ENCODE data around the gene OR52N5.

Gene OR52N5

GRCh38 chr11:5783255-5783654 lies at the start of gene OR52N5:
OR52N5 (minus strand) TSS chr11:5783355; CDS start chr11:5778634, 4,721 bp downstream.
- DNase-seq = no peak
- in situ Hi-C loops (cut with MboI; ENCODE audit: low pct_unique_long_range_greater_than_20kb, low sequenced_read_pairs) = no loop called here

DNA sequence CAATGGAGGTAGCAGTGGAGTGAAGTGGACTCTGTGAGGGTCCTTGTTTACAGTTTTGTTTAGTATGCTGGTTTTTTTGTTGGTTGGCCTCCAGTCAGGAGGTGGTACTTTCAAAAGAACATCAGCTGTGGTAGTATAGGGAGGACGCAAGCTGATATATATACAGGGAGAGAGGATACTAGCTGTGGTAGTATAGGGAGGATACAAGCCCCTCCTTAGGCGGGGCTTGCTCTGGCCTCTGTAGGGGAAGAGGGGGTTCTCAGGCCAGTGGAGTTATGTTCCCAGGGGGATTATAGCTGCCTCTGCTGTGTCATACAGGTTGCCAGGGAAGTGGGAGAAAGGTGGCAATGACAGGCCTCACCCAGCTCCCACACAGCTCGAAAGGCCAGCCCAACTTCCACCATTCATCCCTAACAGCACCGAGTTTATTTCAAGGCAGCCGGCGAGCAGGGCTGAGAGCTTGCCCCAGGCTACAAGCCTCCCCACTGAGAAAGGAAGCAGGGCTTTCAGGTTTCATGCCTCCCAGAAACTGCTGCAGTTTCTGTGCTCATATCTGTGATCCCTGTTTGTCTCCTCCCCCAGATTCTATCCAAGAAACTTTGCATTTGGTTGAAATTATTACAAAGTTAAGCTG lies 48.2 kb upstream of the OR52N5 start:
- in situ Hi-C loops (cut with MboI; ENCODE audit: low pct_unique_long_range_greater_than_20kb, low sequenced_read_pairs) = no loop called here
- DNase-seq = no peak

- in situ Hi-C loops (cut with MboI; ENCODE audit: low pct_unique_long_range_greater_than_20kb, low sequenced_read_pairs) = no loop called here
- DNase-seq = peak; percentile 12
Measured at GRCh38 chr11:5818245-5818886, 35.2 kb upstream of the OR52N5 start.

DNA sequence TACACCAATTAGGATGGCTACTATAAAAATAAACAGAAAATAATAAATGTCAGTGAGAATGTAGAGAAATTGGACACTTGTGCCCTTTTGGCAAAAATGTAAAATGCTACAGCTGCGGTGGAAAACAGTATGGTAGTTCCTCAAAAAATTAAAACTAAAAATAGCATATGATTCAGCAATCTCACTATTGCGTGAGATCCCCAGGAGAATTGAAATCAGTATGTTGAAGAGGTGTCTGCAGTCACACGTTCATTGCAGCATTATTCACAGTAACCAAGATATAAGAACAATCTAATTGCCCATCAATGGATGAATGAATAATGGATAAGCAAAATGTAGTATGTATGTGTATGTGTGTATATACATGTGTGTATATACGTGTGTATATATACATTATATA lies 32.4 kb upstream of the OR52N5 start:
- in situ Hi-C loops (cut with MboI; ENCODE audit: low pct_unique_long_range_greater_than_20kb, low sequenced_read_pairs) = no loop called here
- DNase-seq = peak; percentile 84

GRCh38 chr11:5809905-5810795 lies 27.0 kb upstream of the OR52N5 start:
- in situ Hi-C loops (cut with MboI; ENCODE audit: low pct_unique_long_range_greater_than_20kb, low sequenced_read_pairs) = no loop called here
- peak; percentile 59 for DNase-seq

DNA sequence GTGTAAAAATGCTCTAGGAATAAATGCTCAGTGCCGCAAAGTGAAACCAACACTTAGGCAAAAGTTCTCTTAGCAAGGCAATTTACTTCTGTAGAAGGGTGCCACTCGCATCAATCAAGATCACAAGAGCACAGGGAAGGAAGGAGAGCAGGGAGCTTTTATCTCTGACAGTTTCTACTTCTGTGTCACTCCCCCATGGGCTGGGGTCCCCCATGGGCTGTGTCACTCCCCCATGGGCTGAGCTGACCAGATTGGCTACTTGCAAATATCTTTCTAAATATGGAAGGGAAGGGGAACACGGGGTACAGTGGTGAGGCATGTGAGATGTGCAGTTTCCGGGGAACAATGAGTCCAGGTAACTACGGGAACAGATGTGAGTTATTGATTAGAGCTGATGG lies 26.0 kb upstream of the OR52N5 start:
- in situ Hi-C loops (cut with MboI; ENCODE audit: low pct_unique_long_range_greater_than_20kb, low sequenced_read_pairs) = no loop called here
- DNase-seq = peak; percentile 52

DNA sequence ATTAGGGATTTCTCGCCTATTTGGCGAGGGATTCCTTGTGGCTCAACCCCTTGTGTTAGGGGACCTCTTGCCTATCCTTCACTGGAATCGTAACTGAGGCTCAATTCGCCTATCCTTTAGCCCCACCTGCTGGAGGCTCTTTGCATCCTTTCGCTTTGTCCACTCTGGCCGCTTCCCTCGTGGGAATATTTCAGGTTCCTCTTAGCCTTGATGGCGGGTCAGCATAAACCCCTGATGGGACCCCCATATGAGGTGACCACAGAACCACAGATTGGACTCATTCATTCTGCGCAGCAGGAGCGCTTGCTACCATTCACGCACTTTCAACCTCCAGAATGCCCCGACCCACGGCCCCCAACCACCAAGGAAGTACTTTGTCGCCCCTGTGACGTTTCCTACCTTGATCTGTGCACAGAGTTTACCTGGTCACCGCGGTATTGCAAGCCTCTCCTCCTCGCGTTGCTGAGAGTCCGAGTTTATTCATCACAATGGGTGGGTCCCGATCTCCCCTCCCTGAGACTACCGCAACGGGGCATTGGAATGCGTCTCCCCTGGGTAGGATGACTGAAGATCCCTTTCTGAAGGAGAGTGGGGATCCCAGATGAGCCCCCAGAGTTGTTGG lies 25.5 kb upstream of the OR52N5 start, which contains the start of gene OR52N2:
Gene OR52N2, plus strand, starts transcription at position 425 of the 622 bp plus-strand sequence. CDS start 11,412 bp downstream, outside the sequence.
- DNase-seq = peak; percentile 88
- in situ Hi-C loops (cut with MboI; ENCODE audit: low pct_unique_long_range_greater_than_20kb, low sequenced_read_pairs) = no loop called here

DNA sequence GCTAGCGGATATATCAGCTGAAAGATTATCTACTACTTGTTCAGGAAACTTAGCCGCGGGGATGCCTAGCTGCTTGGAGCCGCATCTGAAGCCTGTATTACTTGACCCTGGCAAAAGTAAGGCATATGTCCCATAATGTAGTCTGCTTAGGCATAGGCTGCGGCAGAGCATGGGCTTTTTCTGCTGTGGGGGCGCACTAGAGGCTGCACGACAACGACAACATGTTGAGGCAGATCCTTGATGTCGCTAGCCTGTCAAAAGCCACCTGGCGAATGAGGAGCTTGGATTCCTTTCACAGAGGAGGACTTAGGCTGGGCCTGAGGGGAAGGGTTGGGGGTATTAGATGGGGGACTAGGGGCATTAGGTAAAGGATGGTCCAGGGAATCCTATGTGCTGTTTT lies 24.4 kb upstream of the OR52N5 start:
- DNase-seq = peak; percentile 28
- in situ Hi-C loops (cut with MboI; ENCODE audit: low pct_unique_long_range_greater_than_20kb, low sequenced_read_pairs) = no loop called here

- in situ Hi-C loops (cut with MboI; ENCODE audit: low pct_unique_long_range_greater_than_20kb, low sequenced_read_pairs) = no loop called here
- no peak for DNase-seq
Measured at GRCh38 chr11:5803982-5804381, 20.8 kb upstream of the OR52N5 start.

- in situ Hi-C loops (cut with MboI; ENCODE audit: low pct_unique_long_range_greater_than_20kb, low sequenced_read_pairs) = no loop called here
- DNase-seq = no peak
Measured at GRCh38 chr11:5796541-5796940, 13.4 kb upstream of the OR52N5 start.

GRCh38 chr11:5791165-5791564 lies 8.0 kb upstream of the OR52N5 start, which contains the start of gene OR52N1:
OR52N1 (minus strand) TSS chr11:5791265; CDS start chr11:5788816, 2,449 bp downstream.
- in situ Hi-C loops (cut with MboI; ENCODE audit: low pct_unique_long_range_greater_than_20kb, low sequenced_read_pairs) = no loop called here
- DNase-seq = no peak

GRCh38 chr11:5767056-5767455 lies 16.1 kb downstream of the OR52N5 start:
- no peak for DNase-seq
- in situ Hi-C loops (cut with MboI; ENCODE audit: low pct_unique_long_range_greater_than_20kb, low sequenced_read_pairs) = no loop called here

DNA sequence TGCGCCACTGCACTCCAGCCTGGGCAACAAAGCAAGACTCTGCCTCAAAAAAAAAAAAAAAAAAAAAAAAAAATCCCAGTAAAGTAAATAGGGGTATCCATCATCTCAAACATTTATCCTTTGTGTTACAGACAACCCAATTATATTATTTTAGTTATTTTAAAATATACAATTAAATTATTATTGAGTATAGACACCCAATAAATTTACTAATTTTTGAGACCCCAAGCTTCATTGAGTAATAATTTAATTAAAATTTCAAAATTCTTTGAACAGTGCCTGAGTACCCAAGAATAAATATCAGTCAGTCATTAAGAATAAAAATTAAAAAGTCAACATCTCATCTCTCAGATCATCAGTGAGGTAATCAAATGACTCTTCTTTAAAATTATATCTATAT lies 29.2 kb downstream of the OR52N5 start, which contains the start of gene OR52N4:
Gene OR52N4, plus strand, starts transcription at position 301 of the 400 bp plus-strand sequence. CDS start 498 bp downstream, outside the sequence.
- no peak for DNase-seq
- in situ Hi-C loops (cut with MboI; ENCODE audit: low pct_unique_long_range_greater_than_20kb, low sequenced_read_pairs) = no loop called here

- in situ Hi-C loops (cut with MboI; ENCODE audit: low pct_unique_long_range_greater_than_20kb, low sequenced_read_pairs) = no loop called here
- DNase-seq = no peak
Measured at GRCh38 chr11:5749836-5750235, 33.3 kb downstream of the OR52N5 start.

- no peak for DNase-seq
- in situ Hi-C loops (cut with MboI; ENCODE audit: low pct_unique_long_range_greater_than_20kb, low sequenced_read_pairs) = no loop called here
Measured at GRCh38 chr11:5746614-5747013, 36.5 kb downstream of the OR52N5 start.

- in situ Hi-C loops (cut with MboI; ENCODE audit: low pct_unique_long_range_greater_than_20kb, low sequenced_read_pairs) = no loop called here
- DNase-seq = no peak
Measured at GRCh38 chr11:5738431-5738830, 44.7 kb downstream of the OR52N5 start.

DNA sequence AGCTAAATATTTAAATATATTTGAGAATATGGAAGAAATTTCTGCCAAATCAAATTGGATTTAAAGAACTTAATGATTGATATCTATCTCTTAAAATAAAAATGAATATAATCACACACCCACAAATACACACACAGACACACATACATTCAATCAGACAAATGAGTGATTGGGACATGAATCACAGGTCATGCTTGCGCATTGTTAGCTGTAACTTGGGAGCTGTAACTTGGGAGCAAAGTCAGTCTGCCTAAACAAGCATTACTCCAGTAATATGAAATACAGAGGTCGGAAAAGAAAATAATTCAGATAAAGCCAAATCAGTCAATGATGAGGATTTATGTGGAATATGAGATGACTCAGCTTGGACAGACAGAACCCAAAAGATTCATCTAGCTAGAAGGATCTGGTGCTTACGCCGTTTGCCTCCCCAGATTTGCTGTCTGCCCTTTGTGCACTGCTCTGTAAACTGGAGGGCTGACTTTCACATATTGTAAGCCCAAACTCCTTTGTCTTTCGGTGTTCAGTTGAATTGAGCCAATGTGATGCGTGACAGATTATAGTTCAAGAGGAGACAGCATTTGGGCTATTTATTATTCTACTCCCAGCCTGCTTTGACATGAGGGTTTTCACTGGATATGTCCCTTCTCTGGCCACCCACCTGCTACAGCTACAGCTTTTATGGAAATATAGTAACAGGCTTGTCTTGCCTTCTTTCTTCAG lies 45.3 kb downstream of the OR52N5 start:
- no peak for DNase-seq
- in situ Hi-C loops (cut with MboI; ENCODE audit: low pct_unique_long_range_greater_than_20kb, low sequenced_read_pairs) = no loop called here

- DNase-seq = no peak
- in situ Hi-C loops (cut with MboI; ENCODE audit: low pct_unique_long_range_greater_than_20kb, low sequenced_read_pairs) = no loop called here
Measured at GRCh38 chr11:5737091-5737490, 46.1 kb downstream of the OR52N5 start.

DNA sequence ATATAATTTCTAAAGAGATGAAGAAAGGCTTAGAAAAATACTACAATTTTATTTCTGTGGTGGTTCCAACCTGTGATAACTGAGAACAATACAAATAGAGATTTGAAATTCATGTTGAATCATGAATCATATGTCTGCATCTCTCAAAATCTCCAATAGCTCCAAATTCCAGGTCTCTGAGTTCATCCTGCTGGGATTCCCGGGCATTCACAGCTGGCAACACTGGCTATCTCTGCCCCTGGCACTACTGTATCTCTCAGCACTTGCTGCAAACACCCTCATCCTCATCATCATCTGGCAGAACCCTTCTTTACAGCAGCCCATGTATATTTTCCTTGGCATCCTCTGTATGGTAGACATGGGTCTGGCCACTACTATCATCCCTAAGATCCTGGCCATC lies 46.8 kb downstream of the OR52N5 start, which contains the start of gene OR56B1:
Gene OR56B1, plus strand, starts transcription at position 53 of the 400 bp plus-strand sequence. Its CDS starts 69 bp downstream, at position 122.
- in situ Hi-C loops (cut with MboI; ENCODE audit: low pct_unique_long_range_greater_than_20kb, low sequenced_read_pairs) = no loop called here
- DNase-seq = no peak

Data from KBM-7 (cell line).